T1000 (cell line): ENCODE data around the gene RAP1GAP2.
"Not testable (repeated sequence)": the region's sequence is repeated elsewhere in the genome, so short reads cannot be mapped to it uniquely, and the experiment has no call there.

Experiments
- DNase-seq: peaks from one replicate; lab custom pipeline; 2025; ENCODE audit warnings: mixed read lengths; lab: John Stamatoyannopoulos, UW

The RAP1GAP2 gene

GRCh38 chr17:3025421-3026124 lies 229.3 kb downstream of the RAP1GAP2 start:
- DNase-seq: no peak

GRCh38 chr17:3026125-3026855 lies 230.1 kb downstream of the RAP1GAP2 start:
- DNase-seq: no peak

GRCh38 chr17:3026856-3027751 lies 230.9 kb downstream of the RAP1GAP2 start:
- no peak for DNase-seq

- no peak for DNase-seq
These were observed 231.7 kb downstream of the RAP1GAP2 start for GRCh38 chr17:3027786-3028532.

GRCh38 chr17:3029213-3029913 lies 233.1 kb downstream of the RAP1GAP2 start:
- DNase-seq: no peak

- no peak for DNase-seq
These were observed 233.9 kb downstream of the RAP1GAP2 start for GRCh38 chr17:3030096-3030495.

- DNase-seq: not testable (repeated sequence)
These were observed 234.7 kb downstream of the RAP1GAP2 start for GRCh38 chr17:3030852-3031470.

- no peak for DNase-seq
These were observed 236.3 kb downstream of the RAP1GAP2 start for GRCh38 chr17:3032258-3033247.

- no peak for DNase-seq
These were observed 237.0 kb downstream of the RAP1GAP2 start for GRCh38 chr17:3033248-3033640.

- DNase-seq: no peak
These were observed 237.7 kb downstream of the RAP1GAP2 start for GRCh38 chr17:3033741-3034577.

- no peak for DNase-seq
These were observed 238.3 kb downstream of the RAP1GAP2 start for GRCh38 chr17:3034578-3034920.

- no peak for DNase-seq
These were observed 239.2 kb downstream of the RAP1GAP2 start for GRCh38 chr17:3035256-3035967.

- DNase-seq: no peak
These were observed 239.7 kb downstream of the RAP1GAP2 start for GRCh38 chr17:3035968-3036280.

GRCh38 chr17:3036800-3037199 lies 240.6 kb downstream of the RAP1GAP2 start:
- DNase-seq: no peak

GRCh38 chr17:3037259-3037658 lies 241.0 kb downstream of the RAP1GAP2 start:
- DNase-seq: no peak

GRCh38 chr17:3038941-3039340 lies 242.7 kb downstream of the RAP1GAP2 start:
- no peak for DNase-seq

GRCh38 chr17:3039736-3040135 lies 243.5 kb downstream of the RAP1GAP2 start:
- DNase-seq: no peak

- DNase-seq: no peak
These were observed 244.6 kb downstream of the RAP1GAP2 start for GRCh38 chr17:3040882-3041281.
